ENCODE data around the gene OR1G1. TPM values are rescaled to one million over a fixed set of nuclear protein-coding genes. Genes with fewer than 3 reads are reported as not detected.
"Not testable (repeated sequence)": the region's sequence is repeated elsewhere in the genome, so short reads cannot be mapped to it uniquely, and the experiment has no call there.

The OR1G1 gene
- total RNA-seq: not detected

DNA sequence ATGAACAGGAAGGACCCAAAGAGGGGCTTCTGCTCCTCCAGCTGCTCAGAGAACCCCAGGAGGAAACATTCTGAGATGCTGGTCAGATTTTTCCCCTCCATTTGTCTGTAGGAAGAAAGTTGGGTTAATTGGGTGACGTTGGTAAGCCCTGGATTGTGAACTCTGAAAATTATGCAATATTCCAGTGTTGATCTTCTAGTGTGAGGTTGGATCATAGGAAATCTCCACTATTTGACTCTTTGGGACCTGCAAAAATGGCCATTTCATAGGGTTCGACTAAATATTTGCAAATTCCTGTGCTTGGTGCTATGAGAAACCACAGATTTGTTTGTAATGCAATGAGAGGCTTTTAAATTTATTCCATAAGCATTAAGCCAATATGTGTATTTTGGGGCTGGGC lies at the start of gene OR1G1:
Gene OR1G1, minus strand, starts transcription at position 101 of the 400 bp plus-strand sequence. Its CDS starts 0 bp downstream, at position 101.
- DNase-seq: no peak

GRCh38 chr17:3167574-3167973 lies 40.2 kb upstream of the OR1G1 start:
- no peak for DNase-seq

DNA sequence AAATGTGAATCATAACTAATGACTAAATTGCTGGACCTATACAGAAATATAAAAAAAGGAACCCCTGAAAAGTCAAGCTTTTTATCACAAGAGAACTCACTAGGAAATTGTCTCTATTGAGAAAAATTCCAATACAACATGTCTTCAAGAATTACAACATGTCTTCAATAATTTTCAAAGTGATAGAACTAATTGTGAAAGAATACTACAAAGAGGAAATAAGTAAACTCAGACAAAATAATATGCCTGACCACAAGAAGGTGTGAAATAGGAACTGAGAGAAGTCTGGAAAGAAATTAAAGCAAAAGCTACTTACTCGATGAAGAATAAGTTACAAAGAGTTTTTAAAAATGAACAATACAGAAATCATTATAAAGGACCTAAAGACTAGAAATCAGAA lies 29.9 kb upstream of the OR1G1 start:
- DNase-seq: no peak

DNA sequence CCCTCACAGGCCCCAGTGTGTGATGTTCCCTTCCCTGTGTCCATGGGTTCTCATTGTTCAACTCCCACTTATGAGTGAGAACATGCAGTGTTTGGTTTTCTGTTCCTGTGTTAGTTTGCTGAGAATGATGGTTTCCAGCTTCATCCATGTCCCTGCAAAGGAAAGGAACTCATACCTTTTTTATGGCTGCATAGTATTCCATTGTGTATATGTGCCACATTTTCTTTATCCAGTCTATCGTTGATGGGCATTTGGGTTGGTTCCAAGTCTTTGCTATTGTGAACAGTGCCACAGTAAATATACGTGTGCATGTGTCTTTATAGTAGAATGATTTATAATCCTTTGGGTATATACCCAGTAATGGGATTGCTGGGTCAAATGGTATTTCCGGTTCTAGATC lies 10.1 kb upstream of the OR1G1 start:
- DNase-seq: not testable (repeated sequence)

DNA sequence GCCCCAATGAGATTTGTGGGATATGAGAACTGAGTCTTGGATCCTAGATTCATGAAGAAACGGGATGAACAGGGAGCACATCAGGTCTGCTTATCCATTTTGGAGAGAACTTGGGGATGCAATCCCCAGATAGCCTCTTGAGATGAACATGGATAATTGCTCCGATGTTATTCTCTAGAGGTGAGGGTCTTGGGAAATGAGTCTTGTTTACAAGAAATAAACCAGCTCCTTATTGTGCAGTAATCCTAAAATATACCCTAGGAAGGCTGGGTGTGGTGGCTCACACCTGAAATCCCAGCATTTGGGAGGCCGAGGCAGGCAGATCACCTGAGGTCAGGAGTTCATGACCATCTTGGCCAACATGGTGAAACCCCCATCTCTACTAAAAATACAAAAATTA lies 23.0 kb downstream of the OR1G1 start, which contains the start of gene OR1D2:
Gene OR1D2, minus strand, starts transcription at position 101 of the 400 bp plus-strand sequence. CDS start 11,426 bp downstream, outside the sequence.
- no peak for DNase-seq

Other genes starting within 250 kb of the OR1G1 start
- not detected for gene OR1D5, start 63.9 kb downstream of the OR1G1 start, total RNA-seq
- gene OR1D2, start 23.1 kb downstream of the OR1G1 start, total RNA-seq: not detected
- gene OR1A2, start 70.0 kb upstream of the OR1G1 start, total RNA-seq: not detected
- gene OR1A1, start 80.1 kb upstream of the OR1G1 start, total RNA-seq: not detected
- gene OR3A1, start 170.8 kb upstream of the OR1G1 start, total RNA-seq: 0.72 TPM